ENCODE results near the gene TAOK1.

Gene TAOK1

GRCh38 chr17:29584452-29585079 is 194.4 kb downstream of the TAOK1 start:
- DNase-seq (ENCODE audit: low read depth): no peak

DNA sequence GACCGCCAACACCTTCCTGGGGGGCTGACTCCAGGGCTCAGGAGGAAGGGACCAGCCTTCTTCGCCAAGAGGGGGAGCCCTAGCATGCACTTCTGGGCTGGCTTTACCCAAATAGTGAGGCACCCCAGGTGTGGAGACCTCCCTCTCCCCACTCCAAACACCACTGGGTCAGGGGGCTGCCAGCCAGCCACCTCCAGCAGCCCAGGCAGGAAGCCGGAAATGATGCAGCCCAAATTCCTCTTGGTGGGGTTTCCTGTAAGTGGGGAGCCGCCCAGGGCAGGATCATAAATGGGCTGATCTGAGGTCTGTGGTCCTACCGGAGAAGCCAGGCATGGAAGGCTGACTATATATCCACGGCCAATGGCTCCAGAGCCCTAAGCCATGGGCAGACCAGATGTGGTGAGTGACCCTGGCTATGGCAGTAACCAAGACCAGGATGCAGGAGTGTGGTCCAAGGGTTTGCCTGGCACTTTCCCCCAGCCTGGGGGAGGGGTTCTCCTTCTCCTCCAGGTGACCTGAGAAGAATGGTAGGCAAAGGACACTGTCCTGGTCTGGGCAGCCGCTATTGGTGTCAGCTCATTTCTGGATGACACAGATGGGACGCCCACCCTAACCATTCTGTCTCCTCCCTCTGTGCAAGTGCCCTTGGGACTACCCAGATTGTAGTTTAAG is 195.1 kb downstream of the TAOK1 start:
- no peak for DNase-seq (ENCODE audit: low read depth)

DNA sequence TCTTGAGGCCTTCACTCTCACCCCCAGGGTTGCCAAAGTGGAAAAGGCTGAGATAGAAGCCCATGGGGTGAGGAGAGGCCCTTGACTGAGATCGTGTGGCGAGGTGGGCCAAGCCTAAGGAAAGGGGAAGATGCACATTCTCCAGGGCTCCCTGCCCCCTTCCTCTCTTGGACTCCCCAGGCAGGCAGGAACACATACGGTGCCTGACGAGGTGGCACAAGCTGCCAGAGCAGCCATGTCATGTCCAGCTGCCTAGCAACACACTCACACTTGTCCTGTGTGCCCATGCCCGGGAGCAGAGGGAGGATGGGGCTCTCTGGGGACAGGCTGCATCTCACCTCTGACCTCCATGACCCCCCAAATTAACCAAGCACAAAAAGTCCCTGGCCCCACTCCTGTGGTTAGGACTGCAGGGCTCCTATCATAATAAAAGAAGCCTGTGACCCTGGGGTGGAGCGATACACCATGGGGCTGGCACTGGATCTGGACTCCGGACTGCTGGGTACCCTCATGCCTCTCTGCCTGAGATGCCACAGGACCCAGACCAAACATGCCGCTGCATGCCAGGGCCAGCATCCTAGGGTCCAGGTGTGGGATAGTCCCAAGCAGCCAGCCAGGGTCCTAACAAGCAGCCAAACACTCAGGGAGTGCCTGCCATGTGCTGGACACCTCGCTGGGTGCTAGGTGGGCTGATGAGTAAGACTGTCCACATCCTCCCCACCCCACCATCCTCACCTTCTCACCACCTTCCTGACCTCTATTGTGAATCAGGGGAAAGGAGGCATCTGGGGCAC is 196.7 kb downstream of the TAOK1 start:
- DNase-seq (ENCODE audit: low read depth): no peak

- no peak for DNase-seq (ENCODE audit: low read depth)
These were observed 197.4 kb downstream of the TAOK1 start for GRCh38 chr17:29587591-29587990.

DNA sequence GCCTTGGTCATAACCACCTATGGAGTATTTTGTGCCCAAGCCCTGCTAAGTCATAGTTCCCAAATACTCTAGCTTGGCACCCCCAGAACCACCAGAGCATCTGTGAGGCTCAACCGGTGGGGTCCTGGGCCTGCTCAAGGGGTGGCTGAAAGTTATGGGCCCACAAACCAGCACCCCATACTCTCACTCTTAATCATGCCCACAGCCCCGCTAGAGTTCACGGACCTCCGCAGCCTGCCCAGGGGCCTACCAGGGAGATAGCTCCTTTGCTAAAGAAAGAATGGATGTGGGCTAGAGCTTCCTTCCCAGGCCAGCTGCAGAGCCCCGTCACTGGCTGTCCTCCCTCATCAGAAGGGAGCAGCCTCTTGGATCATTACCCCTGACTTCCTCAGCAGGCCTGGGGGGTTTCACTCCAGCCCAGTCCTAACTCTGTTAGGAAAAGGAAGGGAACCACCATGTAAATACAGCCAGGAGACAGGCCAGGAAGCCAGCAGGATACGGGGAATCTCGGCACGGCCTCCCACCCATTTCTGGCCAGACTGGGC is 197.9 kb downstream of the TAOK1 start:
- no peak for DNase-seq (ENCODE audit: low read depth)

DNA sequence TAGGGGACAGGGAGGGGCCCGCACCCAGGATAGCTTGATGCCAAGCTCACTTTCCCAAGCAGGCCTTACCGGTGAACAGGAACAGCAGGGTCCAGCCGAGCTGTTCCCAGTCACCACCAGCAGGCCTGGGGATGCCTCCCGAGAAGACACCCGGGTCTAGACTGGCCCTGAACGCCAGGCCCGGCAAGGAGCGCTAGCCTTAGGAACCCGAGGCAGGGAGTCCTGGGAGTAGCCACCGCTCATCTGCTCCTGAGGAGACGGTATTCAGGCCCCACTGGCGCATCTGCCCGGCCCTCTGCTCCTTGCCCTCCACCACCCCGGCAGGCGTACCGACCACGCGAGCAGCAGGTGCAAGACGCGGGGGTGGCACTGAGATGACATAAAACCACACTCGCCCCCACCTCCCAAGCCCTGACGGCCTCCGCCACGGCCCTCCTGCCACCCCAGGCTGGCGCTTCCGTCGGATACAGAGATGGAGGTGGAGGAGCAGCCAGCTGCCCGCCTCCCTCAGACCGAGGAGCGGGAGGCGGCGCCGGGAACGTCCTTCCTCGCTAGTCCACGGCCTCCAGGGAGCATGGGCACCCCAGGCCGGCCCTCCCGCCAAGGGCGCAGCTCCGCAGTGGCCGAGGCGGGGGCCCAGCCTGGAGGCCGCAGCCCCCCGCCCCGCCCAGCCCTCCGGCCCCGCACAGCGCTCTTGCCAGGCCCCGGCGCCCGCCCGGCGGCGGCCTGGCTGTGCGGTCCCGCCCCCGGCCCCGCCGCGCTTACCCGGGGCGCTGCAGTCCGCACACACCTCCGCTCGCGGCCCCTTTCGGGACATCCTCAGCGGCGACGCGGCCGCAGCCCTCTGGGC is 198.6 kb downstream of the TAOK1 start:
- no peak for DNase-seq (ENCODE audit: low read depth)

- no peak for DNase-seq (ENCODE audit: low read depth)
These were observed 199.6 kb downstream of the TAOK1 start, which contains the start of gene GIT1 for GRCh38 chr17:29589524-29590410. TSS of gene GIT1 (minus strand) at chr17:29589648. CDS start at chr17:29589378, 270 bp downstream.

DNA sequence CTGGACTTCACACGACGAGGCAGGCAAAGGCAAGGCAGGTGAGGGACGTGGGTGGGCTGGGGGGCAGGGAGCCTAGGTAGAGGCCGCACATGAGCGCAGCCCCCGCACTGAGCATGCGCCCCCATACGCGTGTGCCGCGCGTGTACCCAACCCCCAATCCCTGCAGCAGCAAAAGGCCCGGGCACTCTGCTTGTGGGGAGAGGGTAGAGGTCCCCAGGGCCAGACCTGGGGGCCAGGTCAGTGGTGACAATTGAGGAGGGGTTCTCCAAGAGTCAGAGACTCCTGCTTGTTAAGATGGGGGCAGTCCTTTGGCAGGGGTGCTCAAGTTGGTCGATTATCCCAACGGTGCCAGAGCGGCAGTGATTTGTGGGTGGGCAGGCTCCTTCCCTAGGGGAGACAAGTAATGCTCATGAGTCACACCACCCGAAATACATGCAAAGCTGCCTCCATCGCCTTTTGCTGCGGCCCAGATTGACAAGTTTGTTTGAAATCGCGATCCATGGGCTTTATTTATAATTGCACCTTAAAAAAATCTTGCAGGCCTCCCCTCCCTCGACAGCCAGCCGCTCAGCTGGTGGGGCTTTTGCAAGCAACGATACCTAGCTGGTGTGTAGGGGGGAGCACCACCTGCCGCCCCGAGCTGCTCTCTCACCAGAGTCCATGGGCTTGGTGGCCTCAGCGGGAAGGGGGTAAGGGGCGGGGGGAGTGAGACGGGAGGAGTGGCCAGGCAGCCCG is 200.4 kb downstream of the TAOK1 start:
- DNase-seq (ENCODE audit: low read depth): no peak

DNA sequence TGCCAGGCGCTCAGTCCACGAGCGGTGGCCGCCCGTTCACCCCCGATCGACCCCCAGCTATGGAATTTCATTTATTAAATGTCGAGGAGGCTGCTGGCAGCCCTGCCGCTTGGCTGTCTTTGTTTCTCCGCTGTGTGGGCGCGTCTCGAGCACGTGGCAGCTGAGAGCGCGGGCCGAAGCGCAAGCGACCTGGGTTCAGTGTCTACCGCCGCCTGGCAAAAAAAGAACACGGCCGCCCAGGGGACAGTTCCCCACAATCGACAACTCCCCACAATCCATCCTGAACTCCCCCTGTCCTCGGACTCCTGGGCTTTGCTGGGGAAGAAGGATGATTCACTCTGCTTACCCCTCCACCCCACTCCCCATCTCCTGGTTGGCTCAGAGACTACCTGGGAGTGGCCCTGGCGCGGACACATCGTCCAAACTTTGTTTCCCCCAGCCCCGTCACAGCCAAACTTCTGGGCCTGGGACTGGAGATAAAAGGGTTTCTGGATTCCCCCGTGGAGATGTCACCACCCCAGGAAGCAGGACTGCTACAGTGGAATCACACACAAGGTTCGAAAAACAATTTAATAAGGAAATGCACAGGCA is 201.1 kb downstream of the TAOK1 start:
- no peak for DNase-seq (ENCODE audit: low read depth)

DNA sequence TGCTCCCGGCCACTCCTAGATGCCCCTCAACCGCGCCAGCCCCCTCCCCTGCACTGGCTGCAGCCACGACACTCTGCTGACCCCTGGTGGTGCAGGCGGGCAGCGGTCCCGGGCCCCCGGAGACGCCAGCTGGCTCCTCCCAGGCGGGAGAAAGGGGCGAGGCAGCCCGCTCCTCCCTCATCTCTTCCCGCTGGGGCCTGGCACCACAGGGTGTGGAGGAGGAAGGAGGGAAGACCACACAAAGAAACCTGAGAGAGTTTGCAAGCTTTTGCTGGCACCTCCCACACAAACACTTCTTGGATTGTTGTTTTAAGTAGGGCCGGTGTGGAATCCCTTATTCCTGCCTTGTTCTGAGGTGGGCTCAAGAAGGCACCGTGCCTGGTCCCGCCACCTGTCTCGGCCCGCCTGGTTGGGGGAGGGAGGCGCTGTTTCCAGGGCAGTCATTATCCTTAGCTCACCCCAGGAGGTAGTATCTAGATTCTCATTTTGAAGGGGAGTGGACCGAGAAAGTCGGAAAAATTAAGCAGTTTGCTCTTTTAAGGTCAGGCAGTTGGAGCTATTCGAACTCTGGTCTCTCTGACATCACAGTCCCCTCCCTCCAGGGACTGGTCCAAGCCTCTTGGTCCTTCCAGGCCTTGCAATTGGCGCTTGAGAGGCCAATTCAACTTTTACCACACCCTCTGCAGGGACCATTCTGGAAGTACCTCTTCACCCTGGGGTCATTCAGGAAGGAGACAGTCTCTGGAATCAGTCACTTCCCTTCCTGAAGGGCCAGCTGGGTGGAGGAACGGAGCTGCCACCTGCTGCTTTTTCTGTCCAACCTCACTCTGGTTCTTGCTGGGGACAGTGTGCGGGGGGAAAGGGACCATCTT is 201.8 kb downstream of the TAOK1 start:
- no peak for DNase-seq (ENCODE audit: low read depth)

GRCh38 chr17:29592850-29593551 is 202.8 kb downstream of the TAOK1 start, which contains the start of gene ANKRD13B:
TSS of gene ANKRD13B (plus strand) at chr17:29593132. CDS start at chr17:29593622, 490 bp downstream.
- no peak for DNase-seq (ENCODE audit: low read depth)

DNA sequence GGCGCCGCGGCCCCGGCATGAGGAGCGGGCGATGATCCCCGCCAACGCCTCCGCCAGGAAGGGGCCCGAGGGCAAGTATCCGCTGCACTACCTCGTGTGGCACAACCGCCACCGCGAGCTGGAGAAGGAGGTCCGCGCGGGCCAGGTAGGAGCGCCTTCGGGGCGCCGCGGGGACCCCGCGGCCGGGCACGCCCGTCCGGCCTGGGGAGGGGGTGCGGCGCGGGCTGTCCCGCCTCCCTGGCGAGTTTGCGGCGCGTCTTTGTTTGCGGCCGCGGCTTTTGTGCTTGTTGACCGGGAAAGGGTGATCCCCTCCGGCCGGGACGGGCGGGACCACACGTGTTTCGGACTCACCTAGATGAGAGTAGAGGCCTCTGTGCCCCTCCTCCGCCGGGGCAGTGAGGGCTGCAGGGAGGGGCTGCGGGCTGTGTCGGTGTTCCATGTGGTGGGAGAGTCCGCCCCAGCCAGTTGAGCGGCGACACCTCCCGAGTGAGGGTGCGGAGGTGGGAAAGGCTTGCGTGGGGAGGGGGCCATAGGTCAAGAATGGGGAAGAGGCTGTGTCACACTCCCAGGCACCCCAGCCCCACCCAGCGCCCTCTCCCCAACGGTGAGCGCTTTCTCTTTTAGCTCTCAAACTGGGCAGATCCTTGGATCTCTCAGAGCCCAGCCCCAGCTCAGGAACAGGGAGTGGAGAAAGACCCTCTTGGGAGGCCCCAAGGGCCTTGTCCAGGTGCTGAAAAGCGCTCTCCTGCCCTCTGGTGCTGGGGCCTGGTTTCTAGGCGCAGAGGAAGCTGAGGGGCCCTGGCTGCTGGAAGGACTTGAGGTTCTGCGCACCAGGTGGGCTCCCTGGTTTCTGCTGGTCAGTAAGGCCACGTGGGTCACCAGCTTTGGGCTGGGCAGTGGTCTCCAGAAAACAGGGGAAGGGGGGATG is 203.7 kb downstream of the TAOK1 start:
- DNase-seq (ENCODE audit: low read depth): no peak

DNA sequence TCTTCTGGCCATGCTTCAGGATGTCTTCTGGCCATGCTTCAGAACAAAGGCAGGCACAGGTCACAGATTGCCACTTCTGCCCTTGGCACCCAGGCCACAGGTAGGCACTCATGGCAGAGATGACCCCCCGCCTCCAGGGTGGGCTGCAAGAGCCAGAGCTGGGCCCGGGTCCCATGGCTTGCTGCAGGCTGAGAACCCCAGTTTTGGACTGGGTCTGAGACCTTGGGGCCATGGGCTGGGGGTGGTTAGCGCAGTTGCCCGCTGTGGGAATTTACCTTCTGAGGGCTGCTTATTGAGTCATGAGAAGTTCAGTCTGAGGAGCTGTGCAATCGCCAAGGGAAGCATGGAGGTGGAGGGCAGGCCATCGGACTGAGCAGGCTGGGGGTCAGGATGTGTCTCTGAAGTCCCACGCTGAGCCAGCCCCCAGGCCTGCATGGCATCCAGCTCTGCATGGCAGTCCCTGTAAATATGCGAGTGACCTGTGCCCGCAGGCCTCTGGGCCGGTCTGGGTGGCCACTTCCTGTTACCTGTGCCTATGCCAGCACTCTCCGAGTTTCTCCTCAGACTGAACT is 204.4 kb downstream of the TAOK1 start:
- DNase-seq (ENCODE audit: low read depth): no peak

GRCh38 chr17:29595107-29595942 is 205.2 kb downstream of the TAOK1 start:
- no peak for DNase-seq (ENCODE audit: low read depth)

DNA sequence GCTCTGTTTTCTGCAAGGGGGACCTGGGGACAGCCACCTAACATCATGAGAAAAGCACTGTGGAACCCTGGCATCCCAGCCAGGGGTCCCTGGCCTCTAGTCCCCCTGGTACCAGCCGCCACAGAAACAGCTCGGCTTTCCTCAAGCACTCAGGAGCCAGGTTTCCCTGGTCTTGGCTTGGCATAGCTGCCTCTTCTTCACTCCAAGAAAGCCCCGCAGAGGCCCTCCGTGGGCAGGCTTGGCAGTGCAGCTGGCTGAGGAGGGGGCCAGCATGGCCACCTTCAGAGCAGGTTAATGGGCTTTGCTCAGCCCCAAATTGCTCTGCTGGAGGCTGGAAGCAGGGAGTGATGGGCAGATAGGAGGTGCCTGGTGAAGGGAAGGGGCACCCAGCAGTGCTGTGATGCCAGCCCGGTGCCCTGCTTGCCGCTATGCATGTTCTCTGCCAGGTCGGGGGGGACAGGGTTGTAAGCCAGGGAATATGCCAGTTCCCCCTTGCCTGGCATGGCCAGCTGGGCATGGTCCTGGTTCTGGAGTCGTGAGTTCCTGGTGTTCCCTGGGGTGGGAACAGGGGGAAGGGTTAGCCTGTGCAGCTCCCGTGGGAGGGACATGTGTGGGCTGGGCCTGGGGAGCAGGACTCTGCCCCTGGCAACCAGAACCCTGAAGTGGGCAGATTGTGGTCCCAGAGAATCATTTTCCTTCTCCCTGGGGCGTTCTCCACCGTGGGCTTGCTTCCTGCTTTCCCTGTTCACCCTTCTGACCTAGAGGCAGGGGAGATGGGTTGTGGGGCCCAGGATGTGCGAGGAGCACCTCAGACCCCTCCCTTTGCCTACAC is 206.0 kb downstream of the TAOK1 start:
- no peak for DNase-seq (ENCODE audit: low read depth)

Measured in non-pigmented ciliary epithelial cell (primary cell).